Activated CD4-positive, alpha-beta T cell treated with anti-CD3 and anti-CD28 coated beads, Interleukin-2, amount 10 ng/mL, durations not matched to agents 24 days and 14 days (primary cell): ENCODE results near the gene SLIRP. TPM values are rescaled to one million over a fixed set of nuclear protein-coding genes. Genes with fewer than 3 reads are reported as not detected.
"Not testable (repeated sequence)": the region's sequence is repeated elsewhere in the genome, so short reads cannot be mapped to it uniquely, and the experiment has no call there.

Source experiments
- DNase-seq: peaks from one replicate; pipeline ENCODE4 v3.0.0; 2022
- H3K27ac Mint-ChIP-seq: one replicate; pipeline ENCODE4 v1.8.0; 2022; ENCODE audit warnings: mild to moderate bottlenecking, mixed read lengths
- H3K27me3 Mint-ChIP-seq: one replicate; pipeline ENCODE4 v1.8.0; 2022; ENCODE audit warnings: mixed read lengths
- H3K36me3 Mint-ChIP-seq: one replicate; pipeline ENCODE4 v1.8.0; 2022; ENCODE audit warnings: low read depth, mild to moderate bottlenecking, mixed read lengths
- H3K4me1 Mint-ChIP-seq: one replicate; pipeline ENCODE4 v1.8.0; 2021; ENCODE audit warnings: mixed read lengths
- H3K4me3 Mint-ChIP-seq: one replicate; pipeline ENCODE4 v1.8.0; 2022; ENCODE audit warnings: mild to moderate bottlenecking, moderate library complexity, mixed read lengths
- H3K9me3 Mint-ChIP-seq: one replicate; pipeline ENCODE4 v1.8.0; 2021; ENCODE audit warnings: mixed read lengths
- intact Hi-C: fragments of 100-400 bp; cut with micrococcal nuclease; formaldehyde crosslinking; loops from one replicate; pipeline ENCODE4 v1.15.1; 2023
- total RNA-seq: library from RNA; stranded (reverse); gene quantifications from 2 replicates; pipeline ENCODE4 v1.2.3, GENCODE V29; 2022

Gene SLIRP
- 184 and 190 TPM in 2 replicates for total RNA-seq

DNA sequence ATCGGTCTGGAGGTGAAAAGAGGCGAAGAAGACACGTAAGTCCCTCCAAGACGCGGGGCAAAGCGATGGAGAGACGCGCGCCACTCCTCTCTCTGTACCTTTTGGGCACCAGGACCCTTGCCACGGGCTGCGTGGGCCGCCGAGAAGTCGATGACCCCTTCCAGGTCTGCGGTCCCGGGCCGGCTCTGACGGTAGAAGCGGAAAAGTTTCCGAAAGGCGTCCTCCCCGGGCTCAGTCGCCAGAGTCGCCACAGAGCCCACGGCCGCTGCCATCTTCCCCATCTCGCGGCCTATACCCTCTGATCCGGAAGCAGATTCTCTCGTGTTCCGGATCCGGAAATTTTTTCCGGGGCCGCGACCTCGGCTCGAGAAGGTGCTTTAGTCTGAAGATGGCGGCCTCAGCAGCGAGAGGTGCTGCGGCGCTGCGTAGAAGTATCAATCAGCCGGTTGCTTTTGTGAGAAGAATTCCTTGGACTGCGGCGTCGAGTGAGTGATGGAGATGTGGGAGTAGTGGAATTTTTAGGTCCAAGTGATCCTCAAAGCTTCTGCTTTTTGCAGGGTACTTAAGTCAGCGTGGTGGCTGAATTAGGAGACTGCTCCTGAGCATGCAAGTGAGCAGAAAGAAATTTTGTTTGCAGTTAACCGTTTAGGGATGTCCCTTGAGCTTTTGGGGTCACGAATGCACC lies at the start of gene SLIRP, which contains the start of gene ALKBH1:
Gene SLIRP (plus strand): TSS at position 380 of the 685 bp plus-strand sequence. CDS start 9 bp downstream, at position 389.
Gene ALKBH1 (minus strand): TSS at position 300 of the 685 bp plus-strand sequence. CDS start 19 bp downstream, at position 281.
- DNase-seq = peak; percentile 97
- peak within 1 kb of the TSS; percentile 91 for H3K27ac Mint-ChIP-seq
- H3K4me1 Mint-ChIP-seq = peaks cover 29% of the 10 kb centered on the region
- H3K27me3 Mint-ChIP-seq = no peaks in the 10 kb centered on the region
- intact Hi-C loops = loop anchor here (1.0 to 10.0 kb wide), 10 partner anchors 53 to 676 kb away; partner anchors contain the start of genes ADCK1, GSTZ1, SAMD15 and SNW1
- peak within 1 kb of the TSS; percentile 82 for H3K4me3 Mint-ChIP-seq
- peaks cover 49% of the 10 kb centered on the region for H3K36me3 Mint-ChIP-seq
- H3K9me3 Mint-ChIP-seq = no peaks in the 10 kb centered on the region

DNA sequence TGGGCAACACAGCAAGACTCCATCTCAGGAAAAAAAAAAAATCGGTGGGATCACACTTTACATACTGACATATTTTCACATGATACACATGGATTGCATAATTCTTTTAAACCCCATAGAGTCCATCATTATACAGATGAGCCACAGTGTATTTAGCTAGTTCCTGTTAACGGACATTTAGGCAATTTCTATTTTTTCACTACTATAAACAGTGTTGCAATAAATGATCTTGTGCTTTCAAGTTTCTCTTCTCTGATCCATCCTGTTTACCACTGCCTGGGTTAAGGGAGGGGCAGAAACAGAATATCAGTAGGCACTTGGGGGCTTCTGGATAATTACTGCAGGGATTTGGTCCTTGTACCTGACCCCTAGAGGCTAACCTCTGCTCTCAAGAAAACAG lies 48.1 kb upstream of the SLIRP start:
- intact Hi-C loops = no loop called here
- no peak overlapping the region for H3K27ac Mint-ChIP-seq
- H3K4me3 Mint-ChIP-seq = no peak overlapping the region
- peaks cover 3% of the 10 kb centered on the region for H3K4me1 Mint-ChIP-seq
- H3K27me3 Mint-ChIP-seq = no peaks in the 10 kb centered on the region
- H3K36me3 Mint-ChIP-seq = no peaks in the 10 kb centered on the region
- no peaks in the 10 kb centered on the region for H3K9me3 Mint-ChIP-seq
- DNase-seq = no peak

DNA sequence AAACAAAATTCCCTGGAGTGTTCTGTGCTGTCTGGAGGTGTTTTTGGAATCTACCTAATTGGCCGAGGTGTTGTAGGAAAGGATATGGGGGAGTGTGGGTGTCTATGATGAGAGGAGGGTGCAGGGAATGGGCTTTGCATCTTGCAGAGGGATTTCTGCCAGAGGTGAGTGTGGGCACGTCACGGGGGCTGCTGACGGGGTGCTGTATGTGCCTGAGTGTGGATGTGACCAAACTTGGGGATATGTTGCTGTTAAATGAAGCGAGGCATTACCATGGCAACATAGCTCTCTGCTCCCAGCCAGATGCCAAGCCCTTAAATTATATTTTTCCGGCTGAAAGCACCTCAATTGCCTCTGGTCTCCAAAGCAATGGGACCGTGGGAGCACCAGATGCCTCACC lies 47.1 kb upstream of the SLIRP start:
- H3K4me3 Mint-ChIP-seq = no peak overlapping the region
- no peaks in the 10 kb centered on the region for H3K36me3 Mint-ChIP-seq
- H3K27me3 Mint-ChIP-seq = no peaks in the 10 kb centered on the region
- H3K9me3 Mint-ChIP-seq = no peaks in the 10 kb centered on the region
- no peak for DNase-seq
- intact Hi-C loops = no loop called here
- H3K4me1 Mint-ChIP-seq = peaks cover 3% of the 10 kb centered on the region
- H3K27ac Mint-ChIP-seq = no peak overlapping the region

DNA sequence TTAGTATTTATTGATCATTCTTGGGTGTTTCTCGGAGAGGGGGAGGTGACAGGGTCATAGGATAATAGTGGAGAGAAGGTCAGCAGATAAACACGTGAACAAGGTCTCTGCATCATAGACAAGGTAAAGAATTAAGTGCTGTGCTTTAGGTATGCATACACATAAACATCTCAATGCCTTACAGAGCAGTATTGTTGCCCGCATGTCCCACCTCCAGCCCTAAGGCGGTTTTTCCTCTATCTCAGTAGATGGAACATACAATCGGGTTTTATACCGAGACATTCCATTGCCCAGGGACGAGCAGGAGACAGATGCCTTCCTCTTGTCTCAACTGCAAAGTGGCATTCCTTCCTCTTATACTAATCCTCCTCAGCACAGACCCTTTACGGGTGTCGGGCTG lies 46.3 kb upstream of the SLIRP start:
- H3K27ac Mint-ChIP-seq, H3K36me3 Mint-ChIP-seq, H3K4me3 Mint-ChIP-seq, H3K9me3 Mint-ChIP-seq, DNase-seq, H3K27me3 Mint-ChIP-seq, H3K4me1 Mint-ChIP-seq, intact Hi-C loops: not testable (repeated sequence)

DNA sequence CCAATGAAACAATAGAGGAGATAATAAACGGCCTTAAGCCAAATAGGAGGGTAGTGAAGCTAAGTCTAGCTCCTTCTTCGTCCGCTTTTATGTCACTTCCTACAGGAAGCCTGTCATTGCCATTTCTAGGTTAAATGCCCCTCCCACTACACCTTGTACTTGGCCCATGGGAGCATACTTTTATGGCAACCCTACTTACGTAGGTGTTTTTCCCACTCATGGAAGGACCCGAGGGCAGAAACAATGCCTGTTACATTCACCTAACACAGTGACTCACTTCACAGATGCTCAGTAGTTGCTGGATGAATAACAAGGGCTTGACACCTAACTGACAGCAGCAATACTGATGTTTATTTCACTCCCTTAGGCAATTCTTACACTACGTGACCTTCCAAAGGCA lies 44.6 kb upstream of the SLIRP start:
- no peak for DNase-seq
- Mint-ChIP-seq H3K4me1 (peaks cover 2% of the 10 kb centered on the region), H3K4me3 (no peak overlapping the region), H3K27me3 (no peaks in the 10 kb centered on the region), H3K9me3 (no peaks in the 10 kb centered on the region), H3K27ac (no peak overlapping the region), H3K36me3 (no peaks in the 10 kb centered on the region)
- intact Hi-C loops = no loop called here

DNA sequence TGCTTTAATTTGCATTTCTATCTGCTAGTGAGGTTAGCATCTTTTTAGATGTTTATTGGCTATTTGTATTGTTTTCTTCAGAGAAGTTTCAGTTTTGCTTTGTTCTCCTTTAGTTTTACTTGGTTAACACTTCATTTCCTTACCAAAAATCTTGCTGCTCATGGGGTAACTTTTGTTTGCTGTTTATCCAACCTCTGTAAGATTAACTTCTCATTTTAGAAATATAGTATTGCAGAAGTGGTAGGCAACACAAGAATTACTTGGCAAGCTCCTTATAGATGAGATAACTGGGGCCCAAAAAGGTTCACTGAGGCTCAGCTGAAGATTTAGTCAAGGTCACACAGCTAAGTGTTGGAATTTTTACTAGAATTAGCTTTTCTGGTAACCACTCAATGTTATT lies 40.6 kb upstream of the SLIRP start:
- DNase-seq = no peak
- H3K27ac Mint-ChIP-seq = no peak overlapping the region
- no peaks in the 10 kb centered on the region for H3K9me3 Mint-ChIP-seq
- H3K4me3 Mint-ChIP-seq = no peak overlapping the region
- intact Hi-C loops = no loop called here
- no peaks in the 10 kb centered on the region for H3K27me3 Mint-ChIP-seq
- peaks cover 2% of the 10 kb centered on the region for H3K4me1 Mint-ChIP-seq
- H3K36me3 Mint-ChIP-seq = peaks cover 2% of the 10 kb centered on the region

DNA sequence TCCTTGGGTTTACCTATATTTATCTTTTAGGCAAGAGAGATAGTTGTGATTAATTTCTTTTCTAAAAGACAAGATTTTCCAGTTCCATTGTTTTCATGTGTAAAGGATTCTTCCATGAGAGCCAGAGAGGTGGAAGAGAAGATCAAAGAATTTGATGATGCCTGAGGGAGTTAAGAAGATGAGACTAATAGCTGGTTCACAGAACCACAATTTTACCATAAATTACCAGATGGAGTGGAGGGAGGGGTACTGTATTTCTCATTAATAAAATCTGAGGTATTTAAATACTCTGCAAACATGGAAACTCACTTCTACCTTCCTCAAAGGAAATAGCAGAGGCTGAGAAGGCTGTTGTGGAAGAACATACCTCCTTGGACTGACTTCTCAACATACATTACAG lies 34.7 kb upstream of the SLIRP start:
- Mint-ChIP-seq H3K9me3 (no peaks in the 10 kb centered on the region), H3K27me3 (no peaks in the 10 kb centered on the region), H3K27ac (no peak overlapping the region), H3K36me3 (peaks cover 30% of the 10 kb centered on the region), H3K4me1 (no peaks in the 10 kb centered on the region), H3K4me3 (no peak overlapping the region)
- intact Hi-C loops = no loop called here
- no peak for DNase-seq

DNA sequence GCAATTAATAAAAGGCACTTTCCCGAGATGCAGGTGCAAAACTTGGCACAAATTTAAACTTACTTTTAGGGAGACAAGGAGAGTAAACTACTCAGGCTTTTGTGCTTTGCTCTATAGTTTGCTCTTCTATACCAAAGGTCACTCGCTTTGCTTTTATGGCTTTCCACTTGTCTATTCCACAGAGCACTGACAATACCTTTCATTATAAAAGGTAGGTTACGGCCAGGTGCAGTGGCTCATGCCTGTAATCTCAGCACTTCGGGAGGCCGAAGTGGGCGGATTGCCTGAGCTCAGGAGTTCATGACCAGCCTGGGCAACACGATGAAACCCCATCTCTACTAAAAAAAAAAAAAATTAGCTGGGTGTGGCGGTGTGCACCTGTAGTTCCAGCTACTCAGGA lies 33.0 kb upstream of the SLIRP start:
- H3K36me3 Mint-ChIP-seq = peaks cover 40% of the 10 kb centered on the region
- intact Hi-C loops = no loop called here

DNA sequence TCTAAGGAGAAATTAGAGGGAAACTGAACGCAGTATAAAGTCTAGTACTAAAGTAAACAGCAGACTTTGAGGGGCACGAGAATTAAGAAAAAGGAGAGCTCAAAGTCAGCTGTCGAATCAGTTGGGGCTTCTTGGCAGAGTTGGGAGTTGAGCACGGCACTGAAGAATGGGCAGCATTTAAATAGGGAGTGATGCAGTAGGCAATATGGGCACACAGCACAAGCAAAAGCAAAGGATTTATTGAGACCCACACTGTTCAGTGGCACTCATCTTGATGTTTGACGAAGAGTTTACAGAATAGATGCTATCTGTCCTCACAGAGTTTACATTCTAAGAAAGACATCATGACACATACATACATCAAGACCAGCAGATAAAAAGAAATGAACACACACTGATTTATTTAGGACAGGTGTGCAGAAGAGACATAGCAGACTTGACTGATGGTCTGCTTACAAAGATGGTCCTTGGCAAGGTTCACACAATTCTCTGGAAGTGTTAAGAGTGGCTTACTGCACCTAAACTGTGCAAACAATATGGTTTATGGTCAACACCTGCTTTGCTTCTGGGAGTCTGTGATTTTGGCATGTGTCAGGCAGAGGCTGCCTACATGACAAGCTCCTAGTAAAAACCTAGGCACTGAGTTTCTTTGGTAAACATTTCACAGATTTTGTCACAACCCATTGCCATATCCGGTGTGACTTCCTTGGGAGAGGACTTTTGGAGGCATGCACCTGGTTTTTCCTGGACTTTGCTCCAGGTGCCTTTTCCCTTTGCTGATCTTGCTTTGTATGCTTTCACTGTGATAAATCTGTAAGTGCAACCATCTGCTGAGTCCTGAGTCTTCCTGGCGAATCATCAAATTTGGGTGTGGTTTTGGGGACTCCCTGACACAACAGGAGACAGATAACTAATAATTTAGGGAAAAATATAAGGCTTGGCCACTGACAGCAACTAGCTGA lies 26.4 kb upstream of the SLIRP start:
- no peak for DNase-seq

More for the DNA sequence above, 33.0 kb upstream of the SLIRP start:
- no peak overlapping the region for H3K4me3 Mint-ChIP-seq
- no peaks in the 10 kb centered on the region for H3K27me3 Mint-ChIP-seq
- no peaks in the 10 kb centered on the region for H3K9me3 Mint-ChIP-seq
- H3K4me1 Mint-ChIP-seq = no peaks in the 10 kb centered on the region
- H3K27ac Mint-ChIP-seq = no peak overlapping the region
- DNase-seq = no peak

DNA sequence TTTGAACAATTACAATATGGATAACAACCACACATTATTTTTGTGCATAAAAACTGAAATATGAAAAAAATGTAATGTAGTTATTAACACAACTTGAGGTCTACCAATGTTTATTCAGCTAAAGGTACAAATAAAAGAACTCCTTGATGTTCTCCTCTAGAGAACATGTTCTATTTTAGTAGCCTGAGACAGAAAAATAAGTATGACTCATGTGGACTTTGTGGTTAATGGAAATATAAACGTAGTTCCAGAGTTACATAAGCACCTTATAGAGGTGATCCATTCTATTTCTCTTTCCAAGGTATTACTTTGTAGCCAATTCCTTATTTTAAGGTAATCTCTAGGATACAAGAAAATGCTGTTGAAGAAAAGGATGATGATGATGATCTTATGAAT lies 25.7 kb upstream of the SLIRP start:
- no peaks in the 10 kb centered on the region for H3K9me3 Mint-ChIP-seq
- no peaks in the 10 kb centered on the region for H3K27me3 Mint-ChIP-seq
- peaks cover 22% of the 10 kb centered on the region for H3K36me3 Mint-ChIP-seq
- no peak for DNase-seq
- intact Hi-C loops = no loop called here
- H3K4me1 Mint-ChIP-seq = peaks cover 3% of the 10 kb centered on the region
- H3K4me3 Mint-ChIP-seq = no peak overlapping the region
- H3K27ac Mint-ChIP-seq = no peak overlapping the region

More for the DNA sequence above, 26.4 kb upstream of the SLIRP start:
- H3K27ac Mint-ChIP-seq = no peak overlapping the region
- peaks cover 3% of the 10 kb centered on the region for H3K4me1 Mint-ChIP-seq
- H3K36me3 Mint-ChIP-seq = peaks cover 18% of the 10 kb centered on the region
- H3K4me3 Mint-ChIP-seq = no peak overlapping the region
- intact Hi-C loops = no loop called here
- H3K9me3 Mint-ChIP-seq = no peaks in the 10 kb centered on the region
- no peaks in the 10 kb centered on the region for H3K27me3 Mint-ChIP-seq

DNA sequence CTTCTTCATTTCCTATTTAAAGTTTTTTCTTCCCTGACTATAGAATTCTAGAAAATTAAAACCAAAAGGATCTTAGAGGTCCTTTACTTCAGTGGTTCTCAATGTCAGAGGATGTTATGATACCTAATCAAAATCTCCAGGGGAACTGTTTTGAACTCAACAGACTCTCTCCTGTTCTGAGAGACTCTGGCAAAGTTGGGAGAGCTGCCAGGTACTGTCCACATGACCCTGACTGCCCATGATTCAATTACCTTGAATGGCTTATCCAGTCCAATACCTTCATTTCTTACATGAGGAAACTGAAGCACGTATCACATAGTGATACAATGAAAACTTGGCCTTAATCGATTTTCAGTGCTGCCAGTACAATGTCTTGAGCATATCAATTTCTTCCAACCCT lies 16.6 kb upstream of the SLIRP start:
- Mint-ChIP-seq H3K4me3 (no peak overlapping the region), H3K36me3 (peaks cover 48% of the 10 kb centered on the region), H3K4me1 (peaks cover 3% of the 10 kb centered on the region), H3K27ac (no peak overlapping the region), H3K9me3 (no peaks in the 10 kb centered on the region), H3K27me3 (no peaks in the 10 kb centered on the region)
- intact Hi-C loops = no loop called here
- DNase-seq = no peak

DNA sequence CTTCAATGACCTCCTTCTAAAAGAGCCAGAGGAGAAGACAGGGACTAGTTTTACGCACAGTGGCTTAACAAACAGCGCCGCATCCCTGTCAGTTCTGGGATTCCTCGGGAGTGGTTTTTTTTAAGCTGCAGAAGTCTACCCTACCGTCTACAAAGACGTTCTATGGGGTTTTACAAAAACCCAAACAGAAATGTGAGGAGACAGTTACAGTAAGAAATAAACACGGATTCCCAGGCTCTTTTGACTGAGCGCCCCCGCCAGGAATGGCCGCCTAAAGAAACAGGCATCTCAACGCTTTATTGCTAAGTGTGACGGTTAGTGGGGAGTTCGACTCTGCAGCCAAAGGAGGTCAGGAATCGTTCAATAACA lies 564 bp upstream of the SLIRP start:
- H3K36me3 Mint-ChIP-seq = peaks cover 45% of the 10 kb centered on the region
- peak overlapping the region; percentile 82 for H3K4me3 Mint-ChIP-seq
- no peaks in the 10 kb centered on the region for H3K9me3 Mint-ChIP-seq
- DNase-seq = no peak
- intact Hi-C loops = loop anchor here (1.0 to 10.0 kb wide), 6 partner anchors 90 to 675 kb away; partner anchors contain the start of genes SAMD15, SPTLC2 and TMED8
- H3K27me3 Mint-ChIP-seq = no peaks in the 10 kb centered on the region
- peaks cover 27% of the 10 kb centered on the region for H3K4me1 Mint-ChIP-seq
- peak overlapping the region; percentile 91 for H3K27ac Mint-ChIP-seq

DNA sequence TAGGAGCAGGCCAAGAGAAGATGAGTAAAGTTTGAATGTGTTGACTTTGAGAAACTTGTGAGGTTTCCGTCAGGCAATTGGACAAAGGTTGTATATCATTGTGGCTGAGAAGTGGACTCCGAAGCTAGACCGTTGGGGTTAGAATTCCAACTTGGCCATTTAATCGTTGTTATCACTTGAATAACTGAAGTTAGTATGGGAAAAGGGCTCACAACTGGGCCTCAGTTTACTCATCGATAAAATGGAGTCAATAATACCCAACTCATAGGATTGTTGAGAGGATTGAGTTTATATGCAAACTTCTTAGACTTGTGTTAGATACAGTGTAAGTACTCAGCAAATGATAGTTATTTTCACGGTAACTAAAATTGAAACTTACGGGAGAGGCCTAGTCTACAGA lies 846 bp downstream of the SLIRP start:
- Mint-ChIP-seq H3K36me3 (peaks cover 55% of the 10 kb centered on the region), H3K27ac (peak overlapping the region; percentile 91), H3K4me1 (peaks cover 29% of the 10 kb centered on the region), H3K27me3 (no peaks in the 10 kb centered on the region), H3K4me3 (peak overlapping the region; percentile 82), H3K9me3 (no peaks in the 10 kb centered on the region)
- intact Hi-C loops = loop anchor here (1.0 to 10.0 kb wide), 9 partner anchors 53 to 676 kb away; partner anchors contain the start of genes ADCK1, GSTZ1, SNW1 and SPTLC2
- DNase-seq = no peak

DNA sequence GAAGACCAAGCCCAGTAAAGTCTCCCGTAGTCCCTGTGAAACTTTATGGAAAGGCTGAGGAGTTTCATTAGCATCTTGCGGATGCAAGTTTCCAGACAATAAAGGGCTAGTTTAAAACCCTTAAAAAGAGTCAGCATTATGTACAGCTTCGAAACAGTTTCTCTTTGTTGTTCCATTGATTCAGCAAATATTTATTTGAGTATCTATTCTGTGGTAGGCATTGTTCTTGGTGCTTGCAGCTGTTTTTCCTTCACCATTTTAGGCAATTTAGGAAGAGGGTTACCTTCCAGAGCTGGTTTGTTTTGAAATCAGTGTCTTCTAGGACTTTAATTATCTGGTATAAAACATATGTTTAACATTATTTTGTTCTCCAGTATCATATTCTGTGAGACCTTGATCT lies 1.5 kb downstream of the SLIRP start:
- peaks cover 29% of the 10 kb centered on the region for H3K4me1 Mint-ChIP-seq
- intact Hi-C loops = loop anchor here (5.0 to 10.0 kb wide), 5 partner anchors 92 to 677 kb away; partner anchors contain the start of gene SPTLC2
- peak overlapping the region; percentile 82 for H3K4me3 Mint-ChIP-seq
- no peaks in the 10 kb centered on the region for H3K9me3 Mint-ChIP-seq
- DNase-seq = no peak
- H3K27ac Mint-ChIP-seq = peak overlapping the region; percentile 91
- no peaks in the 10 kb centered on the region for H3K27me3 Mint-ChIP-seq
- H3K36me3 Mint-ChIP-seq = peaks cover 52% of the 10 kb centered on the region
